Measurements from ENCODE around the gene MMRN2.
"Not testable (repeated sequence)": the region's sequence is repeated elsewhere in the genome, so short reads cannot be mapped to it uniquely, and the experiment has no call there.

MMRN2 gene

GRCh38 chr10:86956195-86956847 lies 1.1 kb downstream of the MMRN2 start:
- DNase-seq (ENCODE audit: low read depth): no peak

GRCh38 chr10:86955501-86956194 lies 1.8 kb downstream of the MMRN2 start:
- DNase-seq (ENCODE audit: low read depth): no peak

- DNase-seq (ENCODE audit: low read depth): no peak
Observed at GRCh38 chr10:86954681-86955500, 2.5 kb downstream of the MMRN2 start.

- DNase-seq (ENCODE audit: low read depth): no peak
Observed at GRCh38 chr10:86953747-86954680, 3.4 kb downstream of the MMRN2 start.

- DNase-seq (ENCODE audit: low read depth): not testable (repeated sequence)
Observed at GRCh38 chr10:86952697-86953096, 4.7 kb downstream of the MMRN2 start.

- DNase-seq (ENCODE audit: low read depth): no peak
Observed at GRCh38 chr10:86952106-86952505, 5.3 kb downstream of the MMRN2 start.

GRCh38 chr10:86951184-86951761 lies 6.1 kb downstream of the MMRN2 start:
- DNase-seq (ENCODE audit: low read depth): no peak

GRCh38 chr10:86950349-86950748 lies 7.1 kb downstream of the MMRN2 start:
- DNase-seq (ENCODE audit: low read depth): no peak

GRCh38 chr10:86947806-86948205 lies 9.6 kb downstream of the MMRN2 start:
- not testable (repeated sequence) for DNase-seq (ENCODE audit: low read depth)

- DNase-seq (ENCODE audit: low read depth): no peak
Observed at GRCh38 chr10:86946213-86947155, 10.9 kb downstream of the MMRN2 start.

- no peak for DNase-seq (ENCODE audit: low read depth)
Observed at GRCh38 chr10:86945361-86946212, 11.8 kb downstream of the MMRN2 start.

GRCh38 chr10:86944907-86945306 lies 12.5 kb downstream of the MMRN2 start:
- DNase-seq (ENCODE audit: low read depth): no peak

GRCh38 chr10:86944471-86944870 lies 12.9 kb downstream of the MMRN2 start:
- DNase-seq (ENCODE audit: low read depth): no peak

- no peak for DNase-seq (ENCODE audit: low read depth)
Observed at GRCh38 chr10:86944031-86944419, 13.4 kb downstream of the MMRN2 start.

GRCh38 chr10:86943316-86944030 lies 13.9 kb downstream of the MMRN2 start:
- no peak for DNase-seq (ENCODE audit: low read depth)

GRCh38 chr10:86942441-86943315 lies 14.7 kb downstream of the MMRN2 start:
- no peak for DNase-seq (ENCODE audit: low read depth)

GRCh38 chr10:86941991-86942421 lies 15.4 kb downstream of the MMRN2 start:
- DNase-seq (ENCODE audit: low read depth): no peak

- no peak for DNase-seq (ENCODE audit: low read depth)
Observed at GRCh38 chr10:86941426-86941825, 16.0 kb downstream of the MMRN2 start.
